A673 (cell line): ENCODE measurements around the gene TEK. TPM values are rescaled to one million over a fixed set of nuclear protein-coding genes. Genes with fewer than 3 reads are reported as not detected.

ENCODE experiments used
- BruUV-seq: library from RNA; stranded (reverse); fragments of 400-500 nt; replicated peaks from 2 replicates; lab custom pipeline; 2021; lab: Mats Ljungman, UMichigan
- CTCF ChIA-PET: fragments of 300-600 bp; sonication (Branson Sonifier 250); formaldehyde crosslinking; loops from one replicate; lab custom pipeline; 2022; ENCODE audit warnings: antibody characterized with exemption; lab: Charles Lee
- POLR2A ChIA-PET: fragments of 300-600 bp; sonication (Branson Sonifier 250); formaldehyde crosslinking; loops from one replicate; lab custom pipeline; 2022; ENCODE audit warnings: antibody characterized with exemption; ENCODE audit not compliant: low non-redundant PET; lab: Charles Lee
- DNase-seq: peaks from one replicate; pipeline ENCODE4 v3.0.0-alpha.2; 2015; ENCODE audit warnings: low spot score
- H3K27ac ChIP-seq: fragments of 200-600 bp; sonication (generic); 2 replicates; pipeline ENCODE4 v1.5.1; 2016; ENCODE audit warnings: mixed run types, low read depth, mild to moderate bottlenecking, mixed read lengths, antibody characterized with exemption, low read length; ENCODE audit not compliant: poor library complexity, severe bottlenecking
- H3K27me3 ChIP-seq: fragments of 200-600 bp; sonication (generic); replicated peaks from 2 replicates; pipeline ENCODE4 v1.6.1; 2017; ENCODE audit warnings: mixed run types, low read depth, mild to moderate bottlenecking, mixed read lengths, antibody characterized with exemption, low read length; ENCODE audit not compliant: insufficient read depth, poor library complexity
- H3K36me3 ChIP-seq: fragments of 200-600 bp; sonication (generic); 2 replicates; pipeline ENCODE4 v1.6.1; 2016; ENCODE audit warnings: mixed run types, mild to moderate bottlenecking, mixed read lengths, antibody characterized with exemption, low read length; ENCODE audit not compliant: insufficient read depth, poor library complexity, severe bottlenecking
- H3K4me1 ChIP-seq: fragments of 200-600 bp; sonication (generic); 2 replicates; pipeline ENCODE4 v1.6.1; 2017; ENCODE audit warnings: mixed run types, mild to moderate bottlenecking, mixed read lengths, antibody characterized with exemption, low read length; ENCODE audit not compliant: insufficient read depth, poor library complexity, severe bottlenecking
- H3K4me3 ChIP-seq: fragments of 200-600 bp; sonication (generic); 2 replicates; pipeline ENCODE4 v1.5.1; 2016; ENCODE audit warnings: low read depth, mixed run types, mild to moderate bottlenecking, mixed read lengths, low read length; ENCODE audit not compliant: poor library complexity, severe bottlenecking
- H3K9me3 ChIP-seq: fragments of 200-600 bp; sonication (generic); 2 replicates; pipeline ENCODE4 v1.6.1; 2016; ENCODE audit warnings: mixed run types, low read depth, mild to moderate bottlenecking, mixed read lengths, antibody characterized with exemption, low read length; ENCODE audit not compliant: poor library complexity, severe bottlenecking
- EZH2 ChIP-seq: fragments of 200-600 bp; sonication (generic); IDR thresholded peaks from 2 replicates; pipeline ENCODE4 v1.6.1; 2017; ENCODE audit warnings: borderline replicate concordance, low read depth, mild to moderate bottlenecking, mixed read lengths, antibody characterized with exemption, low read length; ENCODE audit not compliant: poor library complexity, severe bottlenecking
- intact Hi-C: fragments of 100-400 bp; cut with micrococcal nuclease; formaldehyde crosslinking; loops from one replicate; pipeline ENCODE4 v1.10.0; 2022; ENCODE audit not compliant: unreplicated experiment
- total RNA-seq: library from RNA; stranded (reverse); gene quantifications from 2 replicates; pipeline ENCODE4 v1.2.3, GENCODE V29; 2021
- TF ChIP-seq, protein P1 (sequence below): fragments of 300-800, 200-600 bp; sonication (generic); conservative IDR thresholded peaks from 2 replicates; pipeline ENCODE4 v1.5.1; 2017; ENCODE audit warnings: low read depth, mild to moderate bottlenecking, antibody characterized with exemption, low read length, moderate library complexity, mixed read lengths

TEK gene
- total RNA-seq, 1 experiment from 2014 or later: not detected

GRCh38 chr9:27131731-27132130, 22.7 kb downstream of the TEK start:
- no peak for TF ChIP-seq EZH2
- TF ChIP-seq, protein P1, sequence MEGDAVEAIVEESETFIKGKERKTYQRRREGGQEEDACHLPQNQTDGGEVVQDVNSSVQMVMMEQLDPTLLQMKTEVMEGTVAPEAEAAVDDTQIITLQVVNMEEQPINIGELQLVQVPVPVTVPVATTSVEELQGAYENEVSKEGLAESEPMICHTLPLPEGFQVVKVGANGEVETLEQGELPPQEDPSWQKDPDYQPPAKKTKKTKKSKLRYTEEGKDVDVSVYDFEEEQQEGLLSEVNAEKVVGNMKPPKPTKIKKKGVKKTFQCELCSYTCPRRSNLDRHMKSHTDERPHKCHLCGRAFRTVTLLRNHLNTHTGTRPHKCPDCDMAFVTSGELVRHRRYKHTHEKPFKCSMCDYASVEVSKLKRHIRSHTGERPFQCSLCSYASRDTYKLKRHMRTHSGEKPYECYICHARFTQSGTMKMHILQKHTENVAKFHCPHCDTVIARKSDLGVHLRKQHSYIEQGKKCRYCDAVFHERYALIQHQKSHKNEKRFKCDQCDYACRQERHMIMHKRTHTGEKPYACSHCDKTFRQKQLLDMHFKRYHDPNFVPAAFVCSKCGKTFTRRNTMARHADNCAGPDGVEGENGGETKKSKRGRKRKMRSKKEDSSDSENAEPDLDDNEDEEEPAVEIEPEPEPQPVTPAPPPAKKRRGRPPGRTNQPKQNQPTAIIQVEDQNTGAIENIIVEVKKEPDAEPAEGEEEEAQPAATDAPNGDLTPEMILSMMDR: no peak
- no peak for DNase-seq
- CTCF ChIA-PET: no interaction called here

DNA sequence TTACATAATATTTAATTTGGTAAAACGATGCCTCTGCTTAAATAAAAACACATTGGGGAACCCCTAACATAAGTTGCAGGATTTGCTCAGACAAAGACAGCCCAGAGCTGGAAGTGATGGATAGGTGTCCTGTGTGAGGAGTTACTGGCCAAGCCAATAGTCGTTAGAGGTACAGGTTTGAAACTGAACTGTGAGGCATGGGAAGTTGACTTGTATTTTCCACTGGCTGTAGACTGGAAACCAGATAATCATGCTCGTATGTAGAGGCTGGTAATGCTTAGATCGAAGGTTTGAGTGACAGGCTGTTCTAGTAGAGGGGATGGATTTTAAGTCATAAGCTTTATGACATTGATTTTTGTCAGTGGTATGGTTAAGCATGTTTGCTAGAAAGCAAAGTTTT, 24.8 kb downstream of the TEK start:
- no TSS peak for BruUV-seq
- TF ChIP-seq, protein P1: no peak
- TF ChIP-seq EZH2: no peak

More at GRCh38 chr9:27131731-27132130, 22.7 kb downstream of the TEK start:
- H3K27ac ChIP-seq: no peak overlapping the region
- intact Hi-C loops: no loop called here
- H3K9me3 ChIP-seq: no peaks in the 10 kb centered on the region
- BruUV-seq: no TSS peak
- POLR2A ChIA-PET: no interaction called here
- no peaks in the 10 kb centered on the region for H3K4me1 ChIP-seq
- no peak overlapping the region for H3K4me3 ChIP-seq
- H3K36me3 ChIP-seq: no peaks in the 10 kb centered on the region
- H3K27me3 ChIP-seq: no peaks in the 10 kb centered on the region

GRCh38 chr9:27142299-27142930, 33.4 kb downstream of the TEK start:
- TF ChIP-seq EZH2: no peak
- TF ChIP-seq, protein P1: no peak
- no TSS peak for BruUV-seq
- DNase-seq: no peak
- no peak overlapping the region for H3K4me3 ChIP-seq
- H3K9me3 ChIP-seq: no peaks in the 10 kb centered on the region
- no peaks in the 10 kb centered on the region for H3K4me1 ChIP-seq
- ChIA-PET CTCF (no interaction called here), POLR2A (no interaction called here)
- H3K36me3 ChIP-seq: no peaks in the 10 kb centered on the region
- intact Hi-C loops: no loop called here
- H3K27me3 ChIP-seq: no peaks in the 10 kb centered on the region
- H3K27ac ChIP-seq: no peak overlapping the region

More for the DNA sequence above, 24.8 kb downstream of the TEK start:
- Histone ChIP-seq H3K27me3 (no peaks in the 10 kb centered on the region), H3K9me3 (no peaks in the 10 kb centered on the region), H3K36me3 (no peaks in the 10 kb centered on the region), H3K4me3 (no peak overlapping the region), H3K4me1 (no peaks in the 10 kb centered on the region), H3K27ac (no peak overlapping the region)
- ChIA-PET POLR2A (no interaction called here), CTCF (no interaction called here)
- DNase-seq: no peak
- intact Hi-C loops: no loop called here
